Thyroid gland (tissue), 4 donors: Measurements from ENCODE around the gene DOCK3.

Experiments
- CTCF ChIP-seq, 6 experiments: fragments of 200-600 bp in 3 of 6; fragments of 450-650 bp in 3 of 6; sonication (generic) in 3 of 6; IDR thresholded peaks; one replicate each; pipeline ENCODE4 v1.5.1; 2016 to 2019; ENCODE audit warnings: antibody characterized with exemption in 6 of 6, mild to moderate bottlenecking in 2 of 6, inconsistent platforms in 1 of 6, moderate library complexity in 1 of 6
- POLR2A ChIP-seq, 2 donors: fragments of 450-650 bp; IDR thresholded peaks; one replicate each; pipeline ENCODE4 v1.6.1; 2017; ENCODE audit warnings: antibody characterized with exemption in 2 of 2, mild to moderate bottlenecking in 2 of 2, moderate library complexity in 1 of 2

- no peak for TF ChIP-seq CTCF (IDR thresholded peaks at IDR 0.05)
- TF ChIP-seq POLR2A (IDR thresholded peaks at IDR 0.05), result no peak
These were observed 427.7 kb downstream of the DOCK3 start for GRCh38 chr3:51102396-51102795.
